B cell (primary cell): ENCODE results near the gene MAPK4.

Source experiments
- EZH2 ChIP-seq: IDR thresholded peaks from 2 replicates; pipeline ENCODE4 v1.6.1; 2012; ENCODE audit warnings: borderline replicate concordance, low read depth, mild to moderate bottlenecking, moderate library complexity, low read length; ENCODE audit not compliant: insufficient read depth, poor library complexity, severe bottlenecking
- TF ChIP-seq, protein P1 (sequence below): fragments of 200-600 bp; IDR thresholded peaks from one replicate; pipeline ENCODE4 v1.8.0; 2022; ENCODE audit warnings: antibody characterized with exemption, mild to moderate bottlenecking

DNA sequence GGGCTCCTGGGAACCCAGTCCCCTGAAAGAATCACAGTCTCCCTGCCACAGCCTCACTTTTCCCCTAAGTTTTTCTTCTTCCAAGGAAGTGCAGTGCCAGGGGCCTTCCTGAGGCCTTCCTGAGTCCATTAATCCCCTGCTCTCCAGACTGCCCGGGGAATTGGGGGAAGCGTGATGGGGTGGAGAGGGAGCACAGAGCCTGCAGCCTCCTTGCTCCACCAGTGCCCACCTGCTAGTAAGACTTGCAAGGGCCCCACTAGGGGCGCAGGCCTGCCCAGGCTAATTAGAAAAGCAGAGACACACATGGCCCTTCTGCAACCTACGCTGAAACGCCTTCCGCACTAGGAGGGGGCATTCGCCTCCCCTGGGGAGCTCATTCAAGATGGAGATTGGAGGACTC is 149.3 kb downstream of the MAPK4 start:
- TF ChIP-seq, protein P1, sequence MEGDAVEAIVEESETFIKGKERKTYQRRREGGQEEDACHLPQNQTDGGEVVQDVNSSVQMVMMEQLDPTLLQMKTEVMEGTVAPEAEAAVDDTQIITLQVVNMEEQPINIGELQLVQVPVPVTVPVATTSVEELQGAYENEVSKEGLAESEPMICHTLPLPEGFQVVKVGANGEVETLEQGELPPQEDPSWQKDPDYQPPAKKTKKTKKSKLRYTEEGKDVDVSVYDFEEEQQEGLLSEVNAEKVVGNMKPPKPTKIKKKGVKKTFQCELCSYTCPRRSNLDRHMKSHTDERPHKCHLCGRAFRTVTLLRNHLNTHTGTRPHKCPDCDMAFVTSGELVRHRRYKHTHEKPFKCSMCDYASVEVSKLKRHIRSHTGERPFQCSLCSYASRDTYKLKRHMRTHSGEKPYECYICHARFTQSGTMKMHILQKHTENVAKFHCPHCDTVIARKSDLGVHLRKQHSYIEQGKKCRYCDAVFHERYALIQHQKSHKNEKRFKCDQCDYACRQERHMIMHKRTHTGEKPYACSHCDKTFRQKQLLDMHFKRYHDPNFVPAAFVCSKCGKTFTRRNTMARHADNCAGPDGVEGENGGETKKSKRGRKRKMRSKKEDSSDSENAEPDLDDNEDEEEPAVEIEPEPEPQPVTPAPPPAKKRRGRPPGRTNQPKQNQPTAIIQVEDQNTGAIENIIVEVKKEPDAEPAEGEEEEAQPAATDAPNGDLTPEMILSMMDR, result no peak
- TF ChIP-seq EZH2, result no peak
